SH-SY5Y (cell line): ENCODE data around the gene FMNL3.

Experiments
- GATA2 ChIP-seq: IDR thresholded peaks from 2 replicates; pipeline ENCODE4 v1.6.1; 2011; ENCODE audit warnings: mild to moderate bottlenecking, low read depth, low read length
- GATA3 ChIP-seq: IDR thresholded peaks from 2 replicates; pipeline ENCODE4 v1.6.1; 2011; ENCODE audit warnings: low read depth, mild to moderate bottlenecking, low read length, moderate library complexity

DNA sequence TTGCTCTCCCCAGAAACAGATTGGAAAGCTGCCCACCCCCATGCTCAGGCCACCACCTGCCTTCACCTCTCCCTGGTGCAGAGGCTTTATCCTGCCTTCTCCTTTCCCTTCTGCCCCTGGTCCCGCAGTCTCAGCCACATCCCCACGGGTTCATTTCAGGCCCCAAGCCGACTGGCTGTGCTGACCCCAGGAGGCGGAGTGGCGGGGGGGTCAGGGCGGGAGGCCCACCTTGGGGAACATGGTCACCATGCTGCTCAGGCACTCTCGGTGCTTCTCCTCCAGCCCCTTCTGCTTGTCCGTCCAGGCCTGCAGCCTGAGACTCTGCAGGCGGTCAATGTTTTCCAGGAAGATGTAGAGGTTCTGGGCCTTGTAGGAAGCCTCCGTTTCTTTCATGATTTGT, 108.7 kb downstream of the FMNL3 start:
- TF ChIP-seq GATA2 = no peak
- TF ChIP-seq GATA3 = no peak
